Peyer's patch (tissue), 4 donors: ENCODE data around the gene BACH2.

Experiments
- CTCF ChIP-seq, 6 experiments: fragments of 450-650 bp in 4 of 6; fragments of 200-600 bp in 2 of 6; sonication (generic) in 1 of 6; IDR thresholded peaks; one replicate each; pipeline ENCODE4 v1.5.1; 2017 to 2019; ENCODE audit warnings: antibody characterized with exemption in 6 of 6, mild to moderate bottlenecking in 3 of 6, moderate library complexity in 1 of 6
- POLR2A ChIP-seq, 2 donors: fragments of 450-650 bp; IDR thresholded peaks; one replicate each; pipeline ENCODE4 v1.5.1; 2017; ENCODE audit warnings: antibody characterized with exemption in 2 of 2, mild to moderate bottlenecking in 2 of 2, moderate library complexity in 2 of 2

- TF ChIP-seq CTCF (IDR thresholded peaks at IDR 0.05), result no peak
- TF ChIP-seq POLR2A (IDR thresholded peaks at IDR 0.05), result no peak
Measured at GRCh38 chr6:90087106-90087833, 209.4 kb downstream of the BACH2 start.
